ENCODE results near the gene ARHGAP15.

- no peak for TF ChIP-seq CTCF (IDR thresholded peaks at IDR 0.05)
- TF ChIP-seq POLR2AphosphoS5 (IDR thresholded peaks at IDR 0.05), result no peak
- TF ChIP-seq POLR2A (IDR thresholded peaks at IDR 0.05), result no peak
These were observed 100.2 kb downstream of the ARHGAP15 start for GRCh38 chr2:143229411-143229810.
